CD14-positive monocyte (primary cell): Measurements from ENCODE around the gene DNAJA3. TPM values are rescaled to one million over a fixed set of nuclear protein-coding genes. Genes with fewer than 3 reads are reported as not detected.
A peak's percentile ranks its signal among the peaks of the same experiment; 100 is the strongest.

Source experiments
- DNase-seq, 3 donors: peaks; one replicate each; pipeline ENCODE4 v3.0.0-alpha.2; 2011 to 2022
- H2AFZ ChIP-seq: 2 replicates; pipeline ENCODE4 v1.6.0; 2012; ENCODE audit warnings: mild to moderate bottlenecking, low read depth, low read length, inconsistent platforms; ENCODE audit not compliant: insufficient read depth, poor library complexity, severe bottlenecking
- H3K27ac ChIP-seq, 2 donors: 1 replicate in 1 of 2; 2 replicates in 1 of 2; pipeline ENCODE4 v1.5.1; 2012 to 2013; ENCODE audit warnings: low read length in 2 of 2, control low read depth in 1 of 2, inconsistent platforms in 1 of 2, low read depth in 1 of 2, mild to moderate bottlenecking in 1 of 2
- H3K27me3 ChIP-seq, 2 donors: one replicate each; pipeline versions ENCODE4 v1.6.0 to v1.6.1; 2011 to 2013; ENCODE audit warnings: low read length in 2 of 2; ENCODE audit not compliant: control insufficient read depth in 2 of 2, insufficient read depth in 2 of 2
- H3K36me3 ChIP-seq, 2 donors: replicated peaks in 1 of 2; 1 replicate in 1 of 2; 2 replicates in 1 of 2; pipeline versions ENCODE4 v1.5.1 to v1.6.1; 2012 to 2013; ENCODE audit warnings: low read length in 2 of 2, control low read depth in 1 of 2, inconsistent platforms in 1 of 2, mild to moderate bottlenecking in 1 of 2; ENCODE audit not compliant: insufficient read depth in 2 of 2, control insufficient read depth in 1 of 2
- H3K4me1 ChIP-seq, 2 donors: 1 replicate in 1 of 2; 2 replicates in 1 of 2; pipeline versions ENCODE4 v1.5.1 to v1.6.1; 2012 to 2013; ENCODE audit warnings: low read length in 2 of 2, control low read depth in 1 of 2, inconsistent platforms in 1 of 2, mild to moderate bottlenecking in 1 of 2, moderate library complexity in 1 of 2; ENCODE audit not compliant: insufficient read depth in 2 of 2, control insufficient read depth in 1 of 2
- H3K4me2 ChIP-seq: replicated peaks from 2 replicates; pipeline ENCODE3; 2012; ENCODE audit warnings: low read length, moderate library complexity, mild to moderate bottlenecking; ENCODE audit not compliant: poor library complexity, severe bottlenecking; ENCODE audit errors: extremely low read depth
- H3K4me3 ChIP-seq, 3 experiments: fragments of 200-600 bp in 1 of 3; sonication (generic) in 1 of 3; replicated peaks in 1 of 3; 1 replicate in 2 of 3; 2 replicates in 1 of 3; pipeline ENCODE4 v1.5.1; 2011 to 2013; ENCODE audit warnings: low read length in 3 of 3, mild to moderate bottlenecking in 3 of 3, control low read depth in 2 of 3, low read depth in 2 of 3, inconsistent platforms in 1 of 3, moderate library complexity in 1 of 3
- H3K79me2 ChIP-seq: 2 replicates; pipeline ENCODE4 v1.6.0; 2012; ENCODE audit warnings: mild to moderate bottlenecking, control low read depth, inconsistent platforms, low read length, moderate library complexity; ENCODE audit not compliant: insufficient read depth
- H3K9ac ChIP-seq: 2 replicates; pipeline ENCODE4 v1.6.0; 2017; ENCODE audit warnings: low read length, mild to moderate bottlenecking; ENCODE audit not compliant: insufficient read depth, poor library complexity, severe bottlenecking
- H3K9me3 ChIP-seq, 2 donors: replicated peaks in 1 of 2; 1 replicate in 1 of 2; 2 replicates in 1 of 2; pipeline versions ENCODE4 v1.5.1 to v1.6.1; 2012 to 2013; ENCODE audit warnings: low read length in 2 of 2, control low read depth in 1 of 2; ENCODE audit not compliant: control insufficient read depth in 1 of 2, insufficient read depth in 1 of 2
- H4K20me1 ChIP-seq: 2 replicates; pipeline ENCODE4 v1.6.0; 2012; ENCODE audit warnings: mild to moderate bottlenecking, low read length, control low read depth, moderate library complexity; ENCODE audit not compliant: insufficient read depth
- H3K27ac Mint-ChIP-seq, 7 donors: one replicate each; pipeline ENCODE4 v1.8.0; 2020; ENCODE audit warnings: mild to moderate bottlenecking in 7 of 7, mixed read lengths in 7 of 7, moderate library complexity in 6 of 7, inconsistent platforms in 2 of 7
- H3K27me3 Mint-ChIP-seq, 3 donors: one replicate each; pipeline ENCODE4 v1.8.0; 2021 to 2022; ENCODE audit warnings: low read depth in 3 of 3, mild to moderate bottlenecking in 3 of 3, mixed read lengths in 3 of 3, moderate library complexity in 3 of 3, inconsistent platforms in 1 of 3
- H3K36me3 Mint-ChIP-seq, 2 donors: one replicate each; pipeline ENCODE4 v1.8.0; 2020; ENCODE audit warnings: mixed read lengths in 2 of 2, inconsistent platforms in 1 of 2, mild to moderate bottlenecking in 1 of 2
- H3K4me1 Mint-ChIP-seq: one replicate; pipeline ENCODE4 v1.8.0; 2020; ENCODE audit warnings: mild to moderate bottlenecking, mixed read lengths
- H3K4me3 Mint-ChIP-seq, 2 donors: one replicate each; pipeline ENCODE4 v1.8.0; 2020; ENCODE audit warnings: mild to moderate bottlenecking in 2 of 2, mixed read lengths in 2 of 2, moderate library complexity in 1 of 2
- H3K9me3 Mint-ChIP-seq, 7 donors: one replicate each; pipeline ENCODE4 v1.8.0; 2020 to 2022; ENCODE audit warnings: mixed read lengths in 7 of 7, mild to moderate bottlenecking in 6 of 7, moderate library complexity in 6 of 7, inconsistent platforms in 2 of 7
- CTCF ChIP-seq: fragments of 200-600 bp; IDR thresholded peaks from one replicate; pipeline ENCODE4 v1.8.0; 2022; ENCODE audit warnings: antibody characterized with exemption, mild to moderate bottlenecking
- WGBS: methylation state at CpG from one replicate; pipeline ENCODE4 v1.1.5; 2013; ENCODE audit warnings: missing lambda C conversion rate; ENCODE audit not compliant: insufficient coverage; 5-methylcytosine and 5-hydroxymethylcytosine counted together
- intact Hi-C, 2 donors: fragments of 100-400 bp; cut with micrococcal nuclease; formaldehyde crosslinking; loops; one replicate each; pipeline versions ENCODE4 v1.15.0 to v1.15.1; 2023
- polyA plus RNA-seq, 3 donors: library from polyadenylated mRNA; depleted of rRNA in 1 of 3; unstranded in 2 of 3; stranded (reverse) in 1 of 3; fragments of 300-500 nt in 2 of 3; fragments of >200 nt in 1 of 3; fragmentation: Illumina TruSeq in 2 of 3; gene quantifications; 1 replicate in 2 of 3; 2 replicates in 1 of 3; pipeline ENCODE4 v1.2.3, GENCODE V29; 2012 to 2021

Gene DNAJA3
- polyA plus RNA-seq, 3 donors, result 17.1 to 27.9 (median 19.5) TPM

DNA sequence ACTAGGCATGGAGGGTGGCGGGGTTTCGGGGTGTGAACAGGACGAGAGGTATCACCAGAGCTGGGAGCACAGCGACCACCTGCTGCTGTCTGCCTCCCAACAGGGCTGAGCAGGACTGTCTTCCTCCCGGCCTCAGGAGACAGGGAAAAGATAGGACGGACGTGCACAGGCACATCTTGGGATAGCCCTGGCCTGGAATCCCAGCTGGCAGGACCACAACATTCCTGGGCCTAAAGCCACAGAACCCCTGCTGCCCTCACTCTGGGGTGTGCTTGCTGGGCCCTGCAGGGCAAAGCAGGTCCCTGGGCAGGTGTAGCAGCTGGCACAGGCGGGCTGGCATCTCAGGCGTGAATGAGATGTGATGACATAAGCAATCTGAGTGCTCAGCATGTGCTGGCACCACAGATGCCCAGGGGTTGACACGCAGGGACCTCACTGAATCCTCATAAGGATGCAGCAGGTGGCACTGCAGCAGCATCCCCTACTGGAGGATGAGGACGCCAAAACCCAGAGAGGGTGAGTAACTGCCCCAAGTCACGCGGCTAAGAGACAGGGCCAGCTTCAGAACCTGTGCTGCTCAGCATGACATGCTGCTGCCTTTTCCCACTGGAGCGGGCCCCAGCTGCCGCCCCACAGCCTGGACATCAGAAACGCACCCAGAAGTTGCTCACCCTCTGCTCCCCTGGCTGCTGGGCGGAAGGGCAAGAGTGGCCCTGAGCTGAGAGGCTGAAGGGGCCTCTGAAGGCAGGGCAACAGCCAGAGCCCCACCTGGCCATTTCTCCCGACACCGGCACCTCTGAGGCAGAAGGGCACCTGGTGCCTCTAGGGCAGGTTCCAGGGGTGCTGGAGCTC is 16.4 kb upstream of the DNAJA3 start:
- H3K27me3 Mint-ChIP-seq, result peaks cover 0 to 4% (median 1%) of the 10 kb centered on the region in 3 donors
- TF ChIP-seq CTCF, result no peak
- Histone ChIP-seq H3K4me3 (no peak overlapping the region), H3K4me1 (peaks cover 4 to 7% of the 10 kb centered on the region in 2 donors), H4K20me1 (peaks cover 100% of the 10 kb centered on the region), H3K9ac (no peak overlapping the region), H3K79me2 (peaks cover 79% of the 10 kb centered on the region), H3K27me3 (no peaks in the 10 kb centered on the region), H3K4me2 (no peak overlapping the region), H3K36me3 (peaks cover 85 to 92% of the 10 kb centered on the region in 2 donors), H2AFZ (no peak overlapping the region), H3K27ac (no peak overlapping the region), H3K9me3 (no peaks in the 10 kb centered on the region)
- 97% methylated on average over 19 of the region's 19 CpGs for WGBS
- DNase-seq, result no peak
- peaks cover 68 to 98% of the 10 kb centered on the region in 2 donors for H3K36me3 Mint-ChIP-seq
- no peak overlapping the region for H3K4me3 Mint-ChIP-seq
- peaks cover 5% of the 10 kb centered on the region for H3K4me1 Mint-ChIP-seq
- peak overlapping the region in 2 of 7 donors; percentile 42 to 46 for H3K27ac Mint-ChIP-seq
- intact Hi-C loops, result no loop called here
- no peaks in the 10 kb centered on the region for H3K9me3 Mint-ChIP-seq

DNA sequence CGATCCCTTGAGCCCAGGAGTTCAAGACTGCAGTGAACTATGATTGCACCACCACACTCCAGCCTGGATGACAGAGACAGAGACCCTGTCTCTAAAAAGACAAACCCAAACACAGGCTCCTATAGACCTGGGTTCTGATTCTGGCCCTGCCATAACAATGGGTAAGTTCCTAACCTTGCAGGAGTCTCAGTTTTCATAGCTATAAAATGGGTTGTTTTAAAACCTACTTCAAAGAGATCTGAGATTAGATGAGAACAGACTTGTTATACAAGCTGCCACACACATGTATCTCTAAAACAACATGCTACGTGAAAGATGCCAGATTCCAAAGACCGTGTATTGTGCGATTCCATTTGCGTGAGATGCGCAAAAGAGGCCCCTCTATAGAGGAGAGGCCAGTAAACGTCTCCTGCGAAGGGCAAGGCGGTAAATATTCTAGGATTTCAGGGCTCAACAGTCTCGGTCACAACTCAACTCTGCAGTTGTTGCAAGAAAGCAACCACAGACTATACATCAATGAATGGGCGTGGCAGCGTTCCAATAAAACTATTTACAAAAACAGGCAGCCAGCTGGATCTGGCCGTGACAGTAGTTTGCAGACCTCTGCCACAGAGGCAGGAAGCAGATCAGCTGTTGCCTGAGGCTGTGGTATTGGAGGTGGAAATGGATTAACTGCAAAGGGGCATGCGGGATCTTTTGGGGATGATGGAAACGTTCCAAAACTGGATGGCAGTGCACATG is 15.2 kb upstream of the DNAJA3 start:
- no peak overlapping the region for H3K4me3 Mint-ChIP-seq
- Histone ChIP-seq H3K27me3 (no peaks in the 10 kb centered on the region), H3K4me3 (no peak overlapping the region), H2AFZ (no peak overlapping the region), H3K79me2 (peaks cover 81% of the 10 kb centered on the region), H3K9me3 (no peaks in the 10 kb centered on the region), H3K27ac (no peak overlapping the region), H3K4me2 (no peak overlapping the region), H3K9ac (no peak overlapping the region), H3K4me1 (peaks cover 15 to 19% of the 10 kb centered on the region in 2 donors), H4K20me1 (peaks cover 100% of the 10 kb centered on the region), H3K36me3 (peaks cover 74 to 80% of the 10 kb centered on the region in 2 donors)
- TF ChIP-seq CTCF, result no peak
- intact Hi-C loops, result no loop called here
- H3K9me3 Mint-ChIP-seq, result no peaks in the 10 kb centered on the region
- H3K27ac Mint-ChIP-seq, result peak overlapping the region in 1 of 7 donors; percentile 25
- H3K27me3 Mint-ChIP-seq, result peaks cover 0 to 4% (median 1%) of the 10 kb centered on the region in 3 donors
- DNase-seq, result no peak
- H3K4me1 Mint-ChIP-seq, result peaks cover 17% of the 10 kb centered on the region
- 79% methylated on average over 11 of the region's 15 CpGs for WGBS
- H3K36me3 Mint-ChIP-seq, result peaks cover 64 to 96% of the 10 kb centered on the region in 2 donors
